ENCODE data around the gene GARNL3.

DNA sequence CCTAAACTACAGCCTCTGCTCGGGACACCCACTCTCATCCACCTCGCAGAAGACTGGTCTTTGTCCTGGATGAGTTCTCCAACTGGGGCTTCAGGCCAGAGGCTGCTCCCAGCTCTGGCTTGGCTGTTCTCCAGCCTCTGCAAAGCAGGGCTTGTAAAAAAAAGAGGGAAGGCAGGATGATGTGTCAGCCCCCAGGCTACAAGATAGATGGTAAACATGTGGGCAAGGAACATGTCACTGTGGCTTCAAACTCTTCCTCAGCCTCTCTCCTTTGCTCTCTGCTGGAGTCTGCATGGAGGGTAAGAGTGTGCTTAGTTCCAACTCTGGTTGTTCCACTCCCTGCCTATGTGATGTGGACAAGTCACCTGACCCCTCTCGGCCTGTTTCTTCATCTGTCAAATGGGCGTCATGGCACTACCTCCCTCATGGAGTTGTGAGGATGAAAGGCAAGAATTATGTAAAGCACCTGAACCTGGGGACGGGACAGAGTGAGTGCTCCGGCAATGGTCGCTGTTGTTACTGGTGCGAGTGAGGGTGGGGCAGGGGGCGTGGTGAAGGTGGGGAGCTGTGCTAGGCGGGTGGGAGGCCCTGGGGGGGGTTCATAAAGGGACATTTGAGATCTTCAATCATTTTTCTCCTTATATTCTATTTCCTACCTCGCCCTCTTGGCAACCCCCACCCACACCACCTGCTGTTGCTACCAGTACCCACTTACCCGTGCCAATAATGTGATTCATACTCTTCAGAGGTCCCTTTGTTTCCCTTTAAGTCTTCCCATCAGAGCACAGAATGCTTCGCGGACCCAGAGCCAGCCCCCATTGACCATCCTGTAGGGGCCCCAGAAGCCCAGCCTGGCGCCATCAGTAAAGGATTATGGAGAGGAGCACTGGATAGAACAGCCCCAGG, 152.8 kb downstream of the GARNL3 start:
- TF ChIP-seq, protein P1, sequence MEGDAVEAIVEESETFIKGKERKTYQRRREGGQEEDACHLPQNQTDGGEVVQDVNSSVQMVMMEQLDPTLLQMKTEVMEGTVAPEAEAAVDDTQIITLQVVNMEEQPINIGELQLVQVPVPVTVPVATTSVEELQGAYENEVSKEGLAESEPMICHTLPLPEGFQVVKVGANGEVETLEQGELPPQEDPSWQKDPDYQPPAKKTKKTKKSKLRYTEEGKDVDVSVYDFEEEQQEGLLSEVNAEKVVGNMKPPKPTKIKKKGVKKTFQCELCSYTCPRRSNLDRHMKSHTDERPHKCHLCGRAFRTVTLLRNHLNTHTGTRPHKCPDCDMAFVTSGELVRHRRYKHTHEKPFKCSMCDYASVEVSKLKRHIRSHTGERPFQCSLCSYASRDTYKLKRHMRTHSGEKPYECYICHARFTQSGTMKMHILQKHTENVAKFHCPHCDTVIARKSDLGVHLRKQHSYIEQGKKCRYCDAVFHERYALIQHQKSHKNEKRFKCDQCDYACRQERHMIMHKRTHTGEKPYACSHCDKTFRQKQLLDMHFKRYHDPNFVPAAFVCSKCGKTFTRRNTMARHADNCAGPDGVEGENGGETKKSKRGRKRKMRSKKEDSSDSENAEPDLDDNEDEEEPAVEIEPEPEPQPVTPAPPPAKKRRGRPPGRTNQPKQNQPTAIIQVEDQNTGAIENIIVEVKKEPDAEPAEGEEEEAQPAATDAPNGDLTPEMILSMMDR (IDR thresholded peaks at IDR 0.05; ENCODE audit: insufficient read depth, low read depth, low read length) = no peak
- no peak for TF ChIP-seq EZH2 (IDR thresholded peaks at IDR 0.05; ENCODE audit: insufficient read depth, low read length)

Data from astrocyte (in vitro differentiated cells and primary cell).